Gastroesophageal sphincter (tissue), 4 donors: ENCODE data around the gene SWSAP1. TPM values are rescaled to one million over a fixed set of nuclear protein-coding genes. Genes with fewer than 3 reads are reported as not detected.

ENCODE experiments used
- ATAC-seq: fragments of 150-250 bp; one replicate; pipeline ENCODE4 v1.9.1; 2016; ENCODE audit warnings: mild to moderate bottlenecking, moderate library complexity
- H3K27ac ChIP-seq, 4 donors: fragments of 200-600 bp; sonication (generic) in 3 of 4; 1 replicate in 3 of 4; 2 replicates in 1 of 4; pipeline ENCODE4 v1.5.1; 2016 to 2019
- H3K27me3 ChIP-seq: fragments of 200-600 bp; sonication (generic); one replicate; pipeline ENCODE4 v1.5.1; 2019
- H3K36me3 ChIP-seq, 2 donors: fragments of 200-600 bp; sonication (generic); one replicate each; pipeline ENCODE4 v1.5.1; 2019; ENCODE audit warnings: control low read depth in 1 of 2
- H3K4me1 ChIP-seq, 3 donors: fragments of 200-600 bp; sonication (generic); 1 replicate in 2 of 3; 2 replicates in 1 of 3; pipeline ENCODE4 v1.5.1; 2016 to 2019; ENCODE audit warnings: control low read depth in 2 of 3
- H3K4me3 ChIP-seq, 2 donors: fragments of 200-600 bp; sonication (generic); one replicate each; pipeline ENCODE4 v1.5.1; 2019; ENCODE audit warnings: mild to moderate bottlenecking in 1 of 2, moderate library complexity in 1 of 2
- H3K9me3 ChIP-seq, 3 donors: fragments of 200-600 bp; sonication (generic); one replicate each; pipeline ENCODE4 v1.5.1; 2017 to 2019; ENCODE audit warnings: control low read depth in 2 of 3
- CTCF ChIP-seq, 4 experiments: fragments of 200-600 bp in 2 of 4; fragments of 450-650 bp in 2 of 4; sonication (generic) in 1 of 4; IDR thresholded peaks; one replicate each; pipeline ENCODE4 v1.5.1; 2017 to 2019; ENCODE audit warnings: antibody characterized with exemption in 4 of 4, mild to moderate bottlenecking in 2 of 4, moderate library complexity in 2 of 4
- EP300 ChIP-seq: sonication (generic); formaldehyde crosslinking; IDR thresholded peaks from one replicate; pipeline ENCODE4 v1.6.1; 2017; ENCODE audit warnings: antibody characterized with exemption, mild to moderate bottlenecking
- POLR2A ChIP-seq, 2 donors: fragments of 450-650 bp; IDR thresholded peaks; one replicate each; pipeline ENCODE4 v1.6.1; 2017; ENCODE audit warnings: antibody characterized with exemption in 2 of 2, mild to moderate bottlenecking in 2 of 2, moderate library complexity in 1 of 2
- POLR2AphosphoS5 ChIP-seq: sonication (generic); formaldehyde crosslinking; IDR thresholded peaks from one replicate; pipeline ENCODE4 v1.6.1; 2017; ENCODE audit warnings: antibody characterized with exemption
- WGBS, 2 donors: methylation state at CpG; one replicate each; pipeline ENCODE4 v1.1.5; 2018; ENCODE audit warnings: low coverage in 1 of 2; 5-methylcytosine and 5-hydroxymethylcytosine counted together
- total RNA-seq, 4 donors: library from RNA; depleted of rRNA; stranded (reverse); fragments of >200 nt; gene quantifications; one replicate each; pipeline ENCODE4 v1.1.0, GENCODE V29; 2016

The SWSAP1 gene
- total RNA-seq, 4 donors from 2014 or later, result 0.62 to 2.6 (median 1.0) TPM

- peak within 1 kb of the TSS; percentile 61 to 86 (median 82) for H3K27ac ChIP-seq
- H3K27me3 ChIP-seq, result no peaks in the 10 kb centered on the region
- peaks cover 0 to 32% of the 10 kb centered on the region in 2 donors for H3K36me3 ChIP-seq
- H3K4me3 ChIP-seq, result peak within 1 kb of the TSS; percentile 76 to 92
- H3K4me1 ChIP-seq, result peaks cover 0 to 31% (median 10%) of the 10 kb centered on the region in 3 donors
- TF ChIP-seq CTCF (IDR thresholded peaks at IDR 0.05), result peak in 1 of 4 experiments; percentile 16
- peak; percentile 53 for TF ChIP-seq POLR2AphosphoS5
- TF ChIP-seq EP300, result no peak
- TF ChIP-seq POLR2A (IDR thresholded peaks at IDR 0.05), result peak; percentile 69 to 72
- H3K9me3 ChIP-seq, result no peaks in the 10 kb centered on the region
- peak; percentile 97 for ATAC-seq
- WGBS, 2 donors, result 0 to 5% methylated on average over 2 to 7 of the region's 62 CpGs
Measured at GRCh38 chr19:11355160-11356073, 19.0 kb upstream of the SWSAP1 start, which contains the start of gene PLPPR2. Gene PLPPR2, plus strand, starts transcription at chr19:11355432. Its CDS starts 2,242 bp downstream, at chr19:11357674.

- H3K36me3 ChIP-seq, result peaks cover 0 to 38% of the 10 kb centered on the region in 2 donors
- TF ChIP-seq CTCF (IDR thresholded peaks at IDR 0.05) (no peak), POLR2A (IDR thresholded peaks at IDR 0.05) (no peak), EP300 (no peak), POLR2AphosphoS5 (no peak)
- no peak for ATAC-seq
- H3K4me1 ChIP-seq, result peaks cover 0 to 31% (median 10%) of the 10 kb centered on the region in 3 donors
- WGBS, 2 donors, result 90% methylated on average over 4 of the region's 6 CpGs; no CpG with 5 or more reads in 1 of the 2 donors
- H3K27me3 ChIP-seq, result no peaks in the 10 kb centered on the region
- peak overlapping the region; percentile 76 to 92 for H3K4me3 ChIP-seq
- H3K27ac ChIP-seq, result peak overlapping the region in 3 of 4 donors; percentile 80 to 86 (median 83)
- no peaks in the 10 kb centered on the region for H3K9me3 ChIP-seq
Measured at GRCh38 chr19:11356074-11356397, 18.4 kb upstream of the SWSAP1 start.

GRCh38 chr19:11356676-11357550, 17.6 kb upstream of the SWSAP1 start:
- TF ChIP-seq CTCF (IDR thresholded peaks at IDR 0.05) (no peak), POLR2A (IDR thresholded peaks at IDR 0.05) (no peak), EP300 (no peak), POLR2AphosphoS5 (no peak)
- peaks cover 0 to 31% (median 10%) of the 10 kb centered on the region in 3 donors for H3K4me1 ChIP-seq
- H3K27me3 ChIP-seq, result no peaks in the 10 kb centered on the region
- peak overlapping the region in 2 of 4 donors; percentile 13 to 86 for H3K27ac ChIP-seq
- no peaks in the 10 kb centered on the region for H3K9me3 ChIP-seq
- H3K4me3 ChIP-seq, result no peak overlapping the region
- WGBS, 2 donors, result 52 to 60% methylated on average over 1 to 2 of the region's 11 CpGs
- peaks cover 0 to 47% of the 10 kb centered on the region in 2 donors for H3K36me3 ChIP-seq
- ATAC-seq, result no peak

- Histone ChIP-seq H3K4me1 (peaks cover 0 to 31% (median 10%) of the 10 kb centered on the region in 3 donors), H3K36me3 (peaks cover 0 to 72% of the 10 kb centered on the region in 2 donors), H3K9me3 (no peaks in the 10 kb centered on the region), H3K4me3 (no peak overlapping the region), H3K27ac (no peak overlapping the region), H3K27me3 (no peaks in the 10 kb centered on the region)
- no peak for ATAC-seq
- WGBS, 2 donors, result 70 to 100% methylated on average over 1 to 4 of the region's 11 CpGs
- TF ChIP-seq POLR2A (IDR thresholded peaks at IDR 0.05) (no peak), EP300 (no peak), POLR2AphosphoS5 (no peak), CTCF (IDR thresholded peaks at IDR 0.05) (no peak)
Measured at GRCh38 chr19:11359421-11359820, 15.0 kb upstream of the SWSAP1 start.
